OCI-LY3 (cell line): ENCODE measurements around the gene OPCML.

ENCODE experiments used
- H2AFZ ChIP-seq: fragments of 200-600, 300-600 bp; shearing (Covaris generic); 2 replicates; pipeline ENCODE4 v1.6.0; 2014; ENCODE audit warnings: antibody characterized with exemption, low read depth, low read length
- H3K27ac ChIP-seq: fragments of 200-600, 300-600 bp; sonication (generic); 2 replicates; pipeline ENCODE4 v1.5.1; 2014; ENCODE audit warnings: mild to moderate bottlenecking, low read length, moderate library complexity, mixed read lengths
- H3K27me3 ChIP-seq: fragments of 200-600, 300-600 bp; sonication (generic); 2 replicates; pipeline ENCODE4 v1.6.1; 2014; ENCODE audit warnings: low read depth, low read length, mixed read lengths
- H3K36me3 ChIP-seq: fragments of 200-600, 300-600 bp; sonication (generic); replicated peaks from 2 replicates; pipeline ENCODE3; 2014; ENCODE audit warnings: low read depth, low read length, mixed read lengths
- H3K4me1 ChIP-seq: fragments of 300-600, 200-600 bp; sonication (generic); 2 replicates; pipeline ENCODE4 v1.6.1; 2014; ENCODE audit warnings: low read length, mixed read lengths
- H3K4me2 ChIP-seq: fragments of 200-600, 300-600 bp; sonication (generic); 2 replicates; pipeline ENCODE4 v1.6.1; 2014; ENCODE audit warnings: low read length, mixed read lengths
- H3K4me3 ChIP-seq: fragments of 300-600, 200-600 bp; sonication (generic); 2 replicates; pipeline ENCODE4 v1.5.1; 2014; ENCODE audit warnings: antibody characterized with exemption, mild to moderate bottlenecking, low read length, moderate library complexity
- H3K79me2 ChIP-seq: fragments of 300-600, 200-600 bp; shearing (Covaris generic); 2 replicates; pipeline ENCODE4 v1.6.1; 2014; ENCODE audit warnings: mild to moderate bottlenecking, low read length, mixed read lengths
- H3K9ac ChIP-seq: fragments of 300-600, 200-600 bp; shearing (Covaris generic); 2 replicates; pipeline ENCODE4 v1.6.0; 2014; ENCODE audit warnings: mild to moderate bottlenecking, low read length, moderate library complexity
- H3K9me3 ChIP-seq: fragments of 200-600, 300-600 bp; shearing (Covaris generic); 2 replicates; pipeline ENCODE4 v1.6.1; 2014; ENCODE audit warnings: low read length, mixed read lengths; ENCODE audit not compliant: insufficient read depth
- H4K20me1 ChIP-seq: fragments of 200-600, 300-600 bp; sonication (generic); 2 replicates; pipeline ENCODE4 v1.6.1; 2016; ENCODE audit warnings: low read length, mixed read lengths; ENCODE audit not compliant: insufficient read depth
- CTCF ChIP-seq: fragments of 200-600, 300-600 bp; sonication (generic); IDR thresholded peaks from 2 replicates; pipeline ENCODE4 v1.5.1; 2014; ENCODE audit warnings: antibody characterized with exemption, low read length, low read depth
- EZH2phosphoT487 ChIP-seq: fragments of 200-600 bp; shearing (Covaris generic); IDR thresholded peaks from 2 replicates; pipeline ENCODE4 v1.6.1; 2018; ENCODE audit warnings: antibody characterized with exemption, mixed run types, low read depth

The OPCML gene

GRCh38 chr11:133362916-133363315 lies 169.4 kb downstream of the OPCML start:
- TF ChIP-seq CTCF: no peak
- no peak for TF ChIP-seq EZH2phosphoT487
- Histone ChIP-seq H3K27me3 (no peaks in the 10 kb centered on the region), H3K27ac (no peak overlapping the region), H2AFZ (no peak overlapping the region), H3K4me2 (no peak overlapping the region), H3K4me3 (no peak overlapping the region), H3K4me1 (no peaks in the 10 kb centered on the region), H3K9me3 (no peaks in the 10 kb centered on the region), H3K79me2 (no peaks in the 10 kb centered on the region), H3K9ac (no peak overlapping the region), H4K20me1 (no peaks in the 10 kb centered on the region), H3K36me3 (no peaks in the 10 kb centered on the region)

- H3K36me3 ChIP-seq: no peaks in the 10 kb centered on the region
- H3K9ac ChIP-seq: no peak overlapping the region
- H3K79me2 ChIP-seq: no peaks in the 10 kb centered on the region
- H4K20me1 ChIP-seq: no peaks in the 10 kb centered on the region
- H3K4me3 ChIP-seq: no peak overlapping the region
- H3K9me3 ChIP-seq: no peaks in the 10 kb centered on the region
- H2AFZ ChIP-seq: no peak overlapping the region
- H3K27ac ChIP-seq: no peak overlapping the region
- H3K27me3 ChIP-seq: no peaks in the 10 kb centered on the region
- H3K4me1 ChIP-seq: no peaks in the 10 kb centered on the region
- no peak overlapping the region for H3K4me2 ChIP-seq
- TF ChIP-seq CTCF (no peak), EZH2phosphoT487 (no peak)
Measured at GRCh38 chr11:133362156-133362555, 170.1 kb downstream of the OPCML start.

GRCh38 chr11:133361689-133361994 lies 170.7 kb downstream of the OPCML start:
- H3K4me2 ChIP-seq: no peak overlapping the region
- H3K36me3 ChIP-seq: no peaks in the 10 kb centered on the region
- H3K9me3 ChIP-seq: no peaks in the 10 kb centered on the region
- no peaks in the 10 kb centered on the region for H3K4me1 ChIP-seq
- no peaks in the 10 kb centered on the region for H3K27me3 ChIP-seq
- no peak overlapping the region for H3K4me3 ChIP-seq
- TF ChIP-seq CTCF (no peak), EZH2phosphoT487 (no peak)
- H3K27ac ChIP-seq: no peak overlapping the region
- no peaks in the 10 kb centered on the region for H3K79me2 ChIP-seq
- no peaks in the 10 kb centered on the region for H4K20me1 ChIP-seq
- H3K9ac ChIP-seq: no peak overlapping the region
- H2AFZ ChIP-seq: no peak overlapping the region

GRCh38 chr11:133360860-133361688 lies 171.2 kb downstream of the OPCML start:
- no peaks in the 10 kb centered on the region for H3K9me3 ChIP-seq

More at GRCh38 chr11:133360860-133361688, 171.2 kb downstream of the OPCML start:
- Histone ChIP-seq H3K36me3 (no peaks in the 10 kb centered on the region), H3K4me3 (no peak overlapping the region), H4K20me1 (no peaks in the 10 kb centered on the region), H3K9ac (no peak overlapping the region), H3K79me2 (no peaks in the 10 kb centered on the region), H2AFZ (no peak overlapping the region), H3K4me2 (no peak overlapping the region), H3K27me3 (no peaks in the 10 kb centered on the region), H3K4me1 (no peaks in the 10 kb centered on the region), H3K27ac (no peak overlapping the region)
- no peak for TF ChIP-seq EZH2phosphoT487
- TF ChIP-seq CTCF: no peak
